ENCODE data around the gene SRD5A3.

SRD5A3 gene

GRCh38 chr4:55378617-55379467, 32.8 kb downstream of the SRD5A3 start:
- 0 out of 2 replicates have a peak, but pooled peaks have one; percentile 11 for TF ChIP-seq TEAD4 (IDR thresholded peaks at IDR 0.05)
- no peak for TF ChIP-seq YY1 (IDR thresholded peaks at IDR 0.05; ENCODE audit: low read depth)

DNA sequence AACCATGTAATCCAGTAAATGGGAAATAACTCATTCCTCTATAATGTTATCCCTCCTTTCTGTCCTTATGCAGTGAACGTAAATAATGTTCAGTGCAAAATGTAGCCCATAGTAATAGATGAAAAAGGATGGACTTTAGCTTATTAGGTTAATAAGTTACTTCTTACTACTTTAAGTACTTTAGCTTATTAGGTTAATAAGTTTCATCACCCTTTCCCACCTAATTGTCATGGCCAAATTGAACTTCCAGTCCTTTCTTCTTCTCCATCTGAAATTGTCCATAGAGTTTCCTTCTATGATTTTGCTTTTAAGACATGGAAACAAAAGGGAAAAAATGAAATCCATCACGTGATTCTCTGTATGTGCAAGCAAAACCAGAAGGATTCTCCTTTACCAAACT, 34.5 kb downstream of the SRD5A3 start:
- TF ChIP-seq, protein P1, sequence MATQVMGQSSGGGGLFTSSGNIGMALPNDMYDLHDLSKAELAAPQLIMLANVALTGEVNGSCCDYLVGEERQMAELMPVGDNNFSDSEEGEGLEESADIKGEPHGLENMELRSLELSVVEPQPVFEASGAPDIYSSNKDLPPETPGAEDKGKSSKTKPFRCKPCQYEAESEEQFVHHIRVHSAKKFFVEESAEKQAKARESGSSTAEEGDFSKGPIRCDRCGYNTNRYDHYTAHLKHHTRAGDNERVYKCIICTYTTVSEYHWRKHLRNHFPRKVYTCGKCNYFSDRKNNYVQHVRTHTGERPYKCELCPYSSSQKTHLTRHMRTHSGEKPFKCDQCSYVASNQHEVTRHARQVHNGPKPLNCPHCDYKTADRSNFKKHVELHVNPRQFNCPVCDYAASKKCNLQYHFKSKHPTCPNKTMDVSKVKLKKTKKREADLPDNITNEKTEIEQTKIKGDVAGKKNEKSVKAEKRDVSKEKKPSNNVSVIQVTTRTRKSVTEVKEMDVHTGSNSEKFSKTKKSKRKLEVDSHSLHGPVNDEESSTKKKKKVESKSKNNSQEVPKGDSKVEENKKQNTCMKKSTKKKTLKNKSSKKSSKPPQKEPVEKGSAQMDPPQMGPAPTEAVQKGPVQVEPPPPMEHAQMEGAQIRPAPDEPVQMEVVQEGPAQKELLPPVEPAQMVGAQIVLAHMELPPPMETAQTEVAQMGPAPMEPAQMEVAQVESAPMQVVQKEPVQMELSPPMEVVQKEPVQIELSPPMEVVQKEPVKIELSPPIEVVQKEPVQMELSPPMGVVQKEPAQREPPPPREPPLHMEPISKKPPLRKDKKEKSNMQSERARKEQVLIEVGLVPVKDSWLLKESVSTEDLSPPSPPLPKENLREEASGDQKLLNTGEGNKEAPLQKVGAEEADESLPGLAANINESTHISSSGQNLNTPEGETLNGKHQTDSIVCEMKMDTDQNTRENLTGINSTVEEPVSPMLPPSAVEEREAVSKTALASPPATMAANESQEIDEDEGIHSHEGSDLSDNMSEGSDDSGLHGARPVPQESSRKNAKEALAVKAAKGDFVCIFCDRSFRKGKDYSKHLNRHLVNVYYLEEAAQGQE (IDR thresholded peaks at IDR 0.05; ENCODE audit: low read depth), result no peak
- no peak for TF ChIP-seq ZBTB7A (IDR thresholded peaks at IDR 0.05; ENCODE audit: low read depth)
- no peak for TF ChIP-seq EP300 (IDR thresholded peaks at IDR 0.05; ENCODE audit: borderline replicate concordance)
- no peak for TF ChIP-seq NFIC (IDR thresholded peaks at IDR 0.05)
- TF ChIP-seq, protein P2, sequence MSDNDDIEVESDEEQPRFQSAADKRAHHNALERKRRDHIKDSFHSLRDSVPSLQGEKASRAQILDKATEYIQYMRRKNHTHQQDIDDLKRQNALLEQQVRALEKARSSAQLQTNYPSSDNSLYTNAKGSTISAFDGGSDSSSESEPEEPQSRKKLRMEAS (IDR thresholded peaks at IDR 0.05), result no peak
- TF ChIP-seq YY1 (IDR thresholded peaks at IDR 0.05; ENCODE audit: low read depth), result no peak
- no peak for TF ChIP-seq TEAD4 (IDR thresholded peaks at IDR 0.05)
- no peak for TF ChIP-seq TCF12 (IDR thresholded peaks at IDR 0.05; ENCODE audit: low read depth)
- TF ChIP-seq FOXM1 (IDR thresholded peaks at IDR 0.05; ENCODE audit: borderline replicate concordance, low read depth), result no peak
- TF ChIP-seq TAF1 (IDR thresholded peaks at IDR 0.05; ENCODE audit: low read depth), result no peak
- no peak for TF ChIP-seq CREB1 (IDR thresholded peaks at IDR 0.05; ENCODE audit: low read depth)
- no peak for TF ChIP-seq CEBPB (IDR thresholded peaks at IDR 0.05)
- TF ChIP-seq EGR1 (IDR thresholded peaks at IDR 0.05), result no peak
- no peak for TF ChIP-seq USF1 (IDR thresholded peaks at IDR 0.05)
- TF ChIP-seq RAD21 (IDR thresholded peaks at IDR 0.05; ENCODE audit: low read depth), result no peak

DNA sequence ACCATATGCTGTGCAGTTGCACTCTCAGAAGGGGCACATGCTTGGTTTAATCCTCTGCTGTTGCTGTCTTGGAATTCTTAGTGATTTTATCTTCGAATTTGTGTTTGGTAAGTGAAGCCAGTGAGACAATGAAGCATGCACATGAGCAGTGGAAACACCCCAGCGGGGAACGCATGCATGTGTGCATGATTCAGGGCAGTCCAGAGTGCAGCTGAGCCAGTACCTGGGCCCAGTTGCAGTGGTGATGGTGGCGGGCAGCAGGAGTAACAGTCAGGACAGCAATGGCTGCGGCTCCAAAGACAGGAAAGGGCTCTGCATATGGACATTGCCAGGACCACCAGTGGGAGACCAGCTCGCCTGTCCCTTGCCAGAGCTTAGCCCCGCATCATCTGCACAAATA, 35.5 kb downstream of the SRD5A3 start:
- TF ChIP-seq TAF1 (IDR thresholded peaks at IDR 0.05; ENCODE audit: low read depth), result no peak
- no peak for TF ChIP-seq RAD21 (IDR thresholded peaks at IDR 0.05; ENCODE audit: low read depth)
- TF ChIP-seq EGR1 (IDR thresholded peaks at IDR 0.05), result no peak
- TF ChIP-seq TCF12 (IDR thresholded peaks at IDR 0.05; ENCODE audit: low read depth), result no peak

- TF ChIP-seq EP300 (IDR thresholded peaks at IDR 0.05; ENCODE audit: borderline replicate concordance) (no peak), NFIC (IDR thresholded peaks at IDR 0.05) (no peak), ZBTB7A (IDR thresholded peaks at IDR 0.05; ENCODE audit: low read depth) (no peak), EGR1 (IDR thresholded peaks at IDR 0.05) (no peak), RAD21 (IDR thresholded peaks at IDR 0.05; ENCODE audit: low read depth) (no peak), TCF12 (IDR thresholded peaks at IDR 0.05; ENCODE audit: low read depth) (no peak), CREB1 (IDR thresholded peaks at IDR 0.05; ENCODE audit: low read depth) (no peak), CEBPB (IDR thresholded peaks at IDR 0.05) (no peak), USF1 (IDR thresholded peaks at IDR 0.05) (no peak), TAF1 (IDR thresholded peaks at IDR 0.05; ENCODE audit: low read depth) (no peak), TEAD4 (IDR thresholded peaks at IDR 0.05) (no peak), FOXM1 (IDR thresholded peaks at IDR 0.05; ENCODE audit: borderline replicate concordance, low read depth) (no peak), YY1 (IDR thresholded peaks at IDR 0.05; ENCODE audit: low read depth) (no peak)
- TF ChIP-seq, protein P1 (IDR thresholded peaks at IDR 0.05; ENCODE audit: low read depth), result no peak
- TF ChIP-seq, protein P2 (IDR thresholded peaks at IDR 0.05), result no peak
Measured at GRCh38 chr4:55382488-55383003, 36.5 kb downstream of the SRD5A3 start.

DNA sequence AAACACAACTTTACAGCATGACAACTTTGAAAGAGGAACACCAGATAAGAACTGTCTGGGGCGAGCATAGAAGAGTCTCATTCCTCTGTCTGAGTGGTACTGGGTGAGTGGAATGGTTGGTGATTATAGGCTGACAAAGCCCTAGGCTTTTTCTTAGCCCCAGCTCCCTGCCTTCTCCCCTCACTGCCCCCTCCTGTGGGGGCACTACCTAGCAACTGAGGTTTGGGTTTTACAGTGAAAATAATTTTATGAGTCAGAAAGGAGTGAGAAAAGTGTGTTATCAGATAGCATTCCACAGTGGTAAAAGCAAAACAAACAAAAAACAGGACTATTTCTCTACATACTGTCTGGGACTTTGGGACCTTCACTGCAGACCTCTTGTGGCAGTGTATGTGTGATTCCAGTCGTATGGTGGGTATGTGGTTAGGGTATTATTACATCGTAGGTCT, 39.2 kb downstream of the SRD5A3 start:
- TF ChIP-seq USF1 (IDR thresholded peaks at IDR 0.05), result no peak
- TF ChIP-seq CREB1 (IDR thresholded peaks at IDR 0.05; ENCODE audit: low read depth), result no peak
- TF ChIP-seq TEAD4 (IDR thresholded peaks at IDR 0.05), result no peak
- TF ChIP-seq TAF1 (IDR thresholded peaks at IDR 0.05; ENCODE audit: low read depth), result no peak
- no peak for TF ChIP-seq RAD21 (IDR thresholded peaks at IDR 0.05; ENCODE audit: low read depth)
- no peak for TF ChIP-seq CEBPB (IDR thresholded peaks at IDR 0.05)
- no peak for TF ChIP-seq ZBTB7A (IDR thresholded peaks at IDR 0.05; ENCODE audit: low read depth)
- TF ChIP-seq, protein P2 (IDR thresholded peaks at IDR 0.05), result no peak
- TF ChIP-seq TCF12 (IDR thresholded peaks at IDR 0.05; ENCODE audit: low read depth), result no peak
- TF ChIP-seq, protein P1 (IDR thresholded peaks at IDR 0.05; ENCODE audit: low read depth), result no peak
- TF ChIP-seq EGR1 (IDR thresholded peaks at IDR 0.05), result no peak
